DOHH2 (cell line): ENCODE results near the gene STUB1.

Experiments
- H3F3A ChIP-seq: fragments of 200-600 bp; sonication (generic), shearing (Covaris generic); 2 replicates; pipeline ENCODE4 v1.6.0; 2016; ENCODE audit warnings: antibody characterized with exemption, mild to moderate bottlenecking; ENCODE audit not compliant: control insufficient read depth, insufficient read depth
- H3K27ac ChIP-seq: fragments of 200-600 bp; sonication (generic); 2 replicates; pipeline ENCODE4 v1.5.1; 2014; ENCODE audit warnings: low read depth, mild to moderate bottlenecking, low read length, moderate library complexity
- H3K27me3 ChIP-seq: fragments of 200-600 bp; sonication (generic); 2 replicates; pipeline ENCODE4 v1.6.1; 2014; ENCODE audit warnings: mild to moderate bottlenecking, low read length, mixed read lengths; ENCODE audit not compliant: control insufficient read depth
- H3K36me3 ChIP-seq: fragments of 200-600 bp; sonication (generic); 2 replicates; pipeline ENCODE4 v1.6.1; 2014; ENCODE audit warnings: mild to moderate bottlenecking, low read length, moderate library complexity, mixed read lengths; ENCODE audit not compliant: control insufficient read depth
- H3K4me1 ChIP-seq: fragments of 200-600 bp; sonication (generic); 2 replicates; pipeline ENCODE4 v1.6.1; 2014; ENCODE audit warnings: mild to moderate bottlenecking, low read length, mixed read lengths; ENCODE audit not compliant: control insufficient read depth
- H3K4me2 ChIP-seq: fragments of 200-600 bp; sonication (generic); 2 replicates; pipeline ENCODE4 v1.6.0; 2014; ENCODE audit warnings: mild to moderate bottlenecking, low read length, moderate library complexity
- H3K4me3 ChIP-seq: fragments of 200-600 bp; sonication (generic); 2 replicates; pipeline ENCODE4 v1.5.1; 2014; ENCODE audit warnings: mild to moderate bottlenecking, low read length, mixed read lengths
- H3K79me2 ChIP-seq: fragments of 200-600 bp; sonication (generic); 2 replicates; pipeline ENCODE4 v1.6.1; 2014; ENCODE audit warnings: mild to moderate bottlenecking, low read length, mixed read lengths; ENCODE audit not compliant: control insufficient read depth
- H3K9me2 ChIP-seq: fragments of 200-600 bp; sonication (generic); replicated peaks from 2 replicates; pipeline ENCODE4 v1.6.1; 2014; ENCODE audit warnings: mild to moderate bottlenecking, low read length, mixed read lengths; ENCODE audit not compliant: control insufficient read depth
- H3K9me3 ChIP-seq: fragments of 200-600 bp; sonication (generic); 2 replicates; pipeline ENCODE4 v1.6.1; 2014; ENCODE audit warnings: antibody characterized with exemption, low read length, mixed read lengths; ENCODE audit not compliant: control insufficient read depth, insufficient read depth
- H4K20me1 ChIP-seq: fragments of 200-600 bp; sonication (generic); 2 replicates; pipeline ENCODE4 v1.6.0; 2014; ENCODE audit warnings: low read depth, mild to moderate bottlenecking, antibody characterized with exemption, low read length, moderate library complexity; ENCODE audit not compliant: control insufficient read depth, insufficient read depth
- EZH2phosphoT487 ChIP-seq: fragments of 200-600 bp; sonication (generic); IDR thresholded peaks from 2 replicates; pipeline ENCODE4 v1.6.1; 2017; ENCODE audit warnings: borderline replicate concordance, mild to moderate bottlenecking, antibody characterized with exemption, low read length, moderate library complexity, mixed read lengths
- TF ChIP-seq, protein P1 (sequence below): fragments of 200-600 bp; sonication (generic); IDR thresholded peaks from one replicate; pipeline ENCODE4 v1.5.1; 2014; ENCODE audit warnings: antibody characterized with exemption, mild to moderate bottlenecking, low read depth, low read length; ENCODE audit not compliant: poor library complexity, severe bottlenecking

The STUB1 gene

DNA sequence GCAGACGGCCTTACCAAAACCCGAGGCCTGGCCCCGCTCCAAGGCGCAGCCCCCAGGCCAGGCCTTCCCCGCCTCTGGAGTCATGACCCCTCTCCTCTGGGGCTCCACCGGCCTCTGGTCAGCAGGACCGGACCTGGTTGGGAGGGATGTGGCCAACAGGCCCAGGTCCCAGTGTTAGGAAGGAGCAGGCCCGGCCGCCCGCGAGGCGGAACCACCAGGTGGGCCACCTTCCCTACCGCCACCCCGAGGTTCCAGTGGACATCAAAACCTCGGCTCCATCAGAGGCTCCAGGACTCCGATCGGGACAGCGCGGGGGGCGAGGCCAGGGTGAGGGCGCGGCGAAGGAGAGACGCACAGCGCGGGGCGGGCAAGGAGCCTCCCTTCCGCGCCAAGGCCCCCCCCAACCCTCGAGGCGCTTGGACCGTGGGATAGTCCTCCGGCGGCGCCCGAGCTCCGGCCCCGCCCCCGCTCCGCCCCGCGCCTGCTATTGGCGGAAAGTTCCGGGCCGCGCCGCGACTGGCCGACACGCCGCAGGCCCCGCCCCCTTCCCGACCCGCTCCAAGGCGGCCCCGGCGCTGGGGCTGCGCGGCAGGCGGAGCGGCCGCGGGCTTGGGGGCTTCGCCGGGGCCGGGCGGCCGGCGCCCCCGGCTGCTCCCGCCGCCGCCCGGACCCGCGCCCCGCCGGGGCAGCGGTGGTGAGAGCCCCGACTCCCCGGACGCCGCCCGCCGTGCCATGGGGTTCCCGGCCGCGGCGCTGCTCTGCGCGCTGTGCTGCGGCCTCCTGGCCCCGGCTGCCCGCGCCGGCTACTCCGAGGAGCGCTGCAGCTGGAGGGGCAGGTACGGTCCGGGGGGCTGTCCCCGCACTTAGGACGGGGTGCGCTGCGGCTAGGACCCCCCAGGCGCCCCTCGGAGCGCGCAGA, 34.6 kb downstream of the STUB1 start, which contains the start of gene METRN:
Gene METRN, plus strand, starts transcription at position 561 of the 919 bp plus-strand sequence. Its CDS starts 172 bp downstream, at position 733.
- Histone ChIP-seq H3K4me2 (peak within 1 kb of the TSS; percentile 77), H3F3A (peaks cover 6% of the 10 kb centered on the region; the same call in 1 of the 2 replicates), H3K4me3 (peak within 1 kb of the TSS; percentile 73), H3K27me3 (peaks cover 30% of the 10 kb centered on the region), H3K27ac (no peak within 1 kb of the TSS), H3K79me2 (0 out of 2 replicates have a peak, but pooled peaks cover 2% of the 10 kb centered on the region), H4K20me1 (peaks cover 8% of the 10 kb centered on the region; the same call in 1 of the 2 replicates), H3K9me3 (no peaks in the 10 kb centered on the region), H3K4me1 (peaks cover 36% of the 10 kb centered on the region), H3K36me3 (no peaks in the 10 kb centered on the region), H3K9me2 (no peaks in the 10 kb centered on the region)
- TF ChIP-seq, protein P1, sequence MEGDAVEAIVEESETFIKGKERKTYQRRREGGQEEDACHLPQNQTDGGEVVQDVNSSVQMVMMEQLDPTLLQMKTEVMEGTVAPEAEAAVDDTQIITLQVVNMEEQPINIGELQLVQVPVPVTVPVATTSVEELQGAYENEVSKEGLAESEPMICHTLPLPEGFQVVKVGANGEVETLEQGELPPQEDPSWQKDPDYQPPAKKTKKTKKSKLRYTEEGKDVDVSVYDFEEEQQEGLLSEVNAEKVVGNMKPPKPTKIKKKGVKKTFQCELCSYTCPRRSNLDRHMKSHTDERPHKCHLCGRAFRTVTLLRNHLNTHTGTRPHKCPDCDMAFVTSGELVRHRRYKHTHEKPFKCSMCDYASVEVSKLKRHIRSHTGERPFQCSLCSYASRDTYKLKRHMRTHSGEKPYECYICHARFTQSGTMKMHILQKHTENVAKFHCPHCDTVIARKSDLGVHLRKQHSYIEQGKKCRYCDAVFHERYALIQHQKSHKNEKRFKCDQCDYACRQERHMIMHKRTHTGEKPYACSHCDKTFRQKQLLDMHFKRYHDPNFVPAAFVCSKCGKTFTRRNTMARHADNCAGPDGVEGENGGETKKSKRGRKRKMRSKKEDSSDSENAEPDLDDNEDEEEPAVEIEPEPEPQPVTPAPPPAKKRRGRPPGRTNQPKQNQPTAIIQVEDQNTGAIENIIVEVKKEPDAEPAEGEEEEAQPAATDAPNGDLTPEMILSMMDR, result no peak
- no peak for TF ChIP-seq EZH2phosphoT487

DNA sequence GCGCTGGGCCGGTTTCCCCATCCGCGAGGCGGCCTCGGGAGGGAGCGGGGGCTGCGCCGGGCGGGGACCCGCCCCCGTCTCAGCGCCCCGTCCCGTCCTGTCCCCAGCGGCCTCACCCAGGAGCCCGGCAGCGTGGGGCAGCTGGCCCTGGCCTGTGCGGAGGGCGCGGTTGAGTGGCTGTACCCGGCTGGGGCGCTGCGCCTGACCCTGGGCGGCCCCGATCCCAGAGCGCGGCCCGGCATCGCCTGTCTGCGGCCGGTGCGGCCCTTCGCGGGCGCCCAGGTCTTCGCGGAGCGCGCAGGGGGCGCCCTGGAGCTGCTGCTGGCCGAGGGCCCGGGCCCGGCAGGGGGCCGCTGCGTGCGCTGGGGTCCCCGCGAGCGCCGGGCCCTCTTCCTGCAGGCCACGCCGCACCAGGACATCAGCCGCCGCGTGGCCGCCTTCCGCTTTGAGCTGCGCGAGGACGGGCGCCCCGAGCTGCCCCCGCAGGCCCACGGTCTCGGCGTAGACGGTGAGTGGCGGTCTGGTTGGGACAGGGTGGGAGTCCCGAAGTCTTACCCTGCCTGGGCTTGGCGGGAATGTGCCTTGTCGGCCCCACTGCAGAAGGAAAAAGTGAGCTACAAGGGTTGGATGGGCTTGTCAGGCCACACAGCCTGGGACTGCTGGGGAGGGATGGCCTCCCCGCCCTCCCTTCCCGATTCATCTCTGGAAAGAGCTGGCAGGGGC, 35.4 kb downstream of the STUB1 start:
- Histone ChIP-seq H3F3A (peaks cover 6% of the 10 kb centered on the region; the same call in 1 of the 2 replicates), H3K79me2 (0 out of 2 replicates have a peak, but pooled peaks cover 2% of the 10 kb centered on the region), H3K36me3 (peaks cover 2% of the 10 kb centered on the region), H3K4me1 (peaks cover 41% of the 10 kb centered on the region), H3K9me2 (no peaks in the 10 kb centered on the region), H3K9me3 (no peaks in the 10 kb centered on the region), H3K4me3 (peak overlapping the region; percentile 73), H4K20me1 (peaks cover 8% of the 10 kb centered on the region; the same call in 1 of the 2 replicates), H3K27ac (no peak overlapping the region), H3K4me2 (peak overlapping the region; percentile 77), H3K27me3 (peaks cover 22% of the 10 kb centered on the region)
- TF ChIP-seq, protein P1, result no peak
- TF ChIP-seq EZH2phosphoT487, result no peak

DNA sequence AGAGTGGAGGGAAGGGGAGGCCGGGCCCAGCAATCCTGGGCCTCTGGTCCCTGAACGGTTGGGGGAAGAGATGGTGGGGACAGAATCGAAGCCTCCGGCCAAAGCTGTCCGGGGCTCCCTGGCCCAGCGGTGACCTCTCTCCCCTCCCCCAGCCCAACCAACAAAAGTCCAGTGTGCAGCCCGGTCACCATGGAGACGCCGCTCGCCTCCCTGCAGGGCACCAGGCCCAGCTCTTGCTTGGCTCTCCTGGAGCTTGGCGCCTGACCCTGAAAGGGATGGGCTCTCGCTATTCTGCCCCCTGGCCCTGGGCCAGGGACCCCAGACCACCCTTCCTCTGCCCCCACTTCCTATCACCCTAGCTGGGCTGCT, 36.0 kb downstream of the STUB1 start:
- Histone ChIP-seq H4K20me1 (peaks cover 8% of the 10 kb centered on the region; the same call in 1 of the 2 replicates), H3K27ac (no peak overlapping the region), H3K4me1 (peaks cover 41% of the 10 kb centered on the region), H3K9me3 (no peaks in the 10 kb centered on the region), H3K4me2 (peak overlapping the region; percentile 77), H3K79me2 (0 out of 2 replicates have a peak, but pooled peaks cover 2% of the 10 kb centered on the region), H3K27me3 (peaks cover 17% of the 10 kb centered on the region), H3K36me3 (peaks cover 4% of the 10 kb centered on the region), H3F3A (peaks cover 6% of the 10 kb centered on the region; the same call in 1 of the 2 replicates), H3K4me3 (peak overlapping the region; percentile 73), H3K9me2 (no peaks in the 10 kb centered on the region)
- no peak for TF ChIP-seq EZH2phosphoT487
- TF ChIP-seq, protein P1, result no peak
